ENCODE results near the gene GASK1A.

GRCh38 chr3:43010638-43011037 lies 31.5 kb downstream of the GASK1A start:
- TF ChIP-seq POLR2A (IDR thresholded peaks at IDR 0.05; ENCODE audit: control extremely low read depth in 1 of 2, low read depth in 2 of 2, low read length in 2 of 2) = no peak
- TF ChIP-seq, protein P1, sequence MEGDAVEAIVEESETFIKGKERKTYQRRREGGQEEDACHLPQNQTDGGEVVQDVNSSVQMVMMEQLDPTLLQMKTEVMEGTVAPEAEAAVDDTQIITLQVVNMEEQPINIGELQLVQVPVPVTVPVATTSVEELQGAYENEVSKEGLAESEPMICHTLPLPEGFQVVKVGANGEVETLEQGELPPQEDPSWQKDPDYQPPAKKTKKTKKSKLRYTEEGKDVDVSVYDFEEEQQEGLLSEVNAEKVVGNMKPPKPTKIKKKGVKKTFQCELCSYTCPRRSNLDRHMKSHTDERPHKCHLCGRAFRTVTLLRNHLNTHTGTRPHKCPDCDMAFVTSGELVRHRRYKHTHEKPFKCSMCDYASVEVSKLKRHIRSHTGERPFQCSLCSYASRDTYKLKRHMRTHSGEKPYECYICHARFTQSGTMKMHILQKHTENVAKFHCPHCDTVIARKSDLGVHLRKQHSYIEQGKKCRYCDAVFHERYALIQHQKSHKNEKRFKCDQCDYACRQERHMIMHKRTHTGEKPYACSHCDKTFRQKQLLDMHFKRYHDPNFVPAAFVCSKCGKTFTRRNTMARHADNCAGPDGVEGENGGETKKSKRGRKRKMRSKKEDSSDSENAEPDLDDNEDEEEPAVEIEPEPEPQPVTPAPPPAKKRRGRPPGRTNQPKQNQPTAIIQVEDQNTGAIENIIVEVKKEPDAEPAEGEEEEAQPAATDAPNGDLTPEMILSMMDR (IDR thresholded peaks at IDR 0.05; ENCODE audit: control extremely low read depth in 1 of 3, insufficient read depth in 1 of 3, low read depth in 1 of 3, low read length in 3 of 3) = no peak
- no peak for TF ChIP-seq BACH1 (IDR thresholded peaks at IDR 0.05; ENCODE audit: low read length)
- TF ChIP-seq EZH2 (IDR thresholded peaks at IDR 0.05; ENCODE audit: low read depth, low read length, severe bottlenecking) = no peak
- no peak for TF ChIP-seq CEBPB (IDR thresholded peaks at IDR 0.05; ENCODE audit: low read depth, low read length)
- TF ChIP-seq POU5F1 (IDR thresholded peaks at IDR 0.05; ENCODE audit: low read depth, low read length) = no peak
- TF ChIP-seq, protein P2, sequence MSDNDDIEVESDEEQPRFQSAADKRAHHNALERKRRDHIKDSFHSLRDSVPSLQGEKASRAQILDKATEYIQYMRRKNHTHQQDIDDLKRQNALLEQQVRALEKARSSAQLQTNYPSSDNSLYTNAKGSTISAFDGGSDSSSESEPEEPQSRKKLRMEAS (IDR thresholded peaks at IDR 0.05) = no peak
- no peak for TF ChIP-seq FOSL1 (IDR thresholded peaks at IDR 0.05; ENCODE audit: insufficient read depth, low read depth, low read length)
- no peak for TF ChIP-seq TAF7 (optimal IDR thresholded peaks at IDR 0.05; ENCODE audit: borderline replicate concordance, low read depth, low read length)
- no peak for TF ChIP-seq TEAD4 (IDR thresholded peaks at IDR 0.05; ENCODE audit: low read depth, low read length)
